Limb (tissue), 2 donors: Measurements from ENCODE around the gene TKFC.

Experiments used
- DNase-seq, 2 donors: peaks; one replicate each; pipeline ENCODE4 v3.0.0-alpha.2; 2016; ENCODE audit errors: extremely low spot score in 2 of 2

TKFC gene

DNA sequence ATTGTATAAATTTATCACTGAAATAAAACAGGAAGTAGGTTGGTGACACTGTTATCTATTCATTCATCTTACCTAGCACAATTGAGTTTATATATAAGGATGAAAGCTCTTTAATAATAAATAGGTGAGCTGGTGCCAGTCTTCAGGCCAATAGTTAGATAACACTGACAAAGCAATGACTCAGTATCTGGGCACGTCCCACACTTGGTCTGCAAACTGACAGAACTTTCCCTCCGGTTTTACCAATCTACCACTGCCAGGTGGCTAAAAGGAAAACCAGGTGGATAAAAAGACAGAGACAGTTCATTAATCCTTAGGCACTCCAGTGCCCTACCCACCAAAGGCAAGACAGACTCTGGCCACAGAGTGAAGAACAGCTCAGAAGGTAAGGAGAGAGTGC lies 17.8 kb upstream of the TKFC start:
- no peak for DNase-seq

DNA sequence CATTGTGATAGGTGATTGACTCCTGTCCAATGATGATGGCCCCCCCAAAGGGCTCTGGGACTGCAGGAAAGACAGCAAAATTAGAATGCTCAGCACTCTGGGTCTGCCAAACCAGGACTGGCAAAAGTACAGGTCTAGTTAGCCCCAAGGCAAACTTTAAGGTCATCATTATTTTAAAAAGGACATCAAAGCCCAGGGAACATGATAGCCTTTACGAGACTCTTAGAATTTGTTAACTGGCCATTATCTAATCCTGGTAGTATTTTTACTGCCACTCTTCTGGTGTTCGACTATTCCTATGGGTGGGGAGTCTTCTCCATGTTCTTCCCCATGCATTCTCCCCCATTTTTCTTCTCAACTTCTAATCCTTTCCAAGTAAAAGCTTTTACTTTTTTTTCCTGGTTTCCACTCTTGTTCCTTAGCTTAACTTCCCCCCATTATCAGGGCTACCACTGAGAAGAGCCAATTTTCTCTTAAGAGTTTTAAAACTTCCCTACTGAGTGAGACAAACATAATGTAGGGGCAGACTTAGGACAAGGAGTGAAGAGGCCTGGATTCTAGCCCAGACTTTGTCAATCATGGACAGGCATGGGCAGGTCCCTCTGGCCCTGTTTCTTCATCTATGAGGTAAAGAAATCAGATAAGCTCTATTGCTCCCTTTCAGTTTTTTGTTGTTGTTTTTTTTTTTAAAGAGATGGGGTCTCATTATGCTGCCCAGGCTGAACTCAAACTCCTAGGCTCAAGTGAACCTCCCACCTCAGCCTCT lies 7.2 kb upstream of the TKFC start:
- no peak for DNase-seq

DNA sequence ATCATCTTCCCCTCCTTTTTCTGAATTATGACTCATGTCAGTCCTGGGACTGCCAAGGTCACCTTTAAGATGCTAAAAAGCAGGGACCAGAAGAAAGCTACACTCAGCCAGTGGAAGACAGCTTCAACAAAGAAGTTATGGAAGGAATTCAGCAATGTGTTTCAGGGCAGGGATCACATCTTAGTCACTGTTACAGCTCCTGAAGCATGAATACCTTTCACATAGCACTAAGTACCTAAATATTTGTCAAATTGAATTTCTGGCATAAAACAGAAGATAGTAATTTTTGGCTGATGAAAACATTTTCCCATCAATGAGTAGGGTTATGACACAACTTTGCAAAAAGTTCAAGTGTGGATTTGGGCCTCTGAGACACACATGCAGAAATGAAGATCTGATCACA lies 5.4 kb upstream of the TKFC start:
- DNase-seq: no peak

DNA sequence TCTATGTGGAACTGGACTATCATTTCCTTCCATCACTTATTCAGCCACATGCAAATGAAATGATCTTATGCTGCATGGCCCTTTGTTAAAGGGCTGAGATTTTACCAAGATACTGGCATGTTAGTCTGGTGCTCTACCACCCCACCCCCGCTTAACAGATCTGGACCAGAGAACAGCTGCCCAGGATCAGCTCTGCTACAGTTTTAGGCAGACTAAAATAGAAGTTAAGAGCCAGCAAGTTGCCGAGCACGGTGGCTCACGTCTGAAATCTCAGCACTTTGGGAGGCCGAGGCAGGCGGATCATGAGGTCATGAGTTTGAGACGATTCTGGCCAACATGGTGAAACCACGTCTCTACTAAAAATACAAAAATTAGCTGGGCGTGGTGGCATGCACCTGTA lies 4.7 kb upstream of the TKFC start:
- DNase-seq: no peak

DNA sequence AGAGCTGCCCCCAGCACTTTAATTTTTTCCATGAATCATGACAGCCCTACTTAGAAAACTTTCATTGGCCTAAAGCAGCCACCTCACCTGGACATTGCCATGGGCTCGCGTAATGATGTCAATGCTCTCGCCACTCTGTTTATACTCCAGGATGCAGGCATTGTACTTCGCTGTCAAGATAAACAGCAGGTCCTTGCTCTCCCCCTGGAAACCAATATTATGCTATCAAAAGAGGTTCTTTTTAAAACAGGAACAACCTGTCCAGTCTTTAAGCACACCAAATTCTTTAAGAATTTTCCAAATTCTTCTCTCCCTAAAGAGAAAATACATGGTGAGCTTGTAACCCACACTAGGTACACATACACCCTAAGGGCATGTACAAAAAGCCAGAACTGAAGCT lies 3.2 kb upstream of the TKFC start:
- no peak for DNase-seq

DNA sequence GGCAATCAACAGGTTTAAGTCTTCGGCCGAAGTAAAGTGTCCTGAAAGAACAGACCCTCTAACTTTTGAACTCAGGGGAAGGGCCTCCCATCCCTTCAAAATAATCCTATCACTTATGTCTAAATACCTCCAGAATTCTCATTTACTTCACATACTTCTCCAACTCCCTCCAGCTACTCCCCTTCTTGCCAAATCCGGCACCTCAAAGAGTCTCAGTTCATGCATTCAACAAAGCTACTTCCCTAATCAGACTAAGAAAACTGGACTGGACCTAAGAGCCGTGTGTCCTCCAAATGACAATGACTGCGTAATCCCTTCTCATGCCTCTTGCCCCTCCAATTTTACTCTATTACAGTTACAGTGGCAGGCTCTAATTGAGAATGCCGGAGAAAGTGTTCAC lies 1.4 kb upstream of the TKFC start:
- no peak for DNase-seq

DNA sequence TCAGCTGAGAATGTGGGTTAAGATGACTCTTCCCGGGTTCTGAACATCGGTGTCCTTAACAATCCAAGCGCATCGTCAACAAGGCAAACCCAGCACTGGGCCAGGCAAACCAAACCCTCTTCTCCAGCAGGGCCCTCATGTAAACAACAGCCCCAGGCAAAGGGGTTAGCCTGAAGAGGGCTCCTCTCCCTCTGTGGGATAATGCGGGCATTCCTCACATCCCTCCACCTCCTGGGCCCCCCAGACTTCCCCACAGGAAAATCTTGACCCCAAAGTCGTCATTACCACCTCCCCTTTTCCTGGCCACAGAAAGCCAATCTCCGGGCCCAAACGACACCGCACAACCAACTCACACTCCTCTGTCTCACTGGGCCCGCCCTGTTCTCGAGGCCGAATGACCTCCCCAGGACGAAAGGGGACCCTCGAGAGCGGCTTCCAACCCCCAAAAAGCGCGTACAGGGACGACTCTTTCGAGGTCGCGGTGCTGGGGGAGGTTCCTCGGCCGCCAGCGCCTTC lies 689 bp upstream of the TKFC start:
- peak in 1 of 2 donors; percentile 47 for DNase-seq

DNA sequence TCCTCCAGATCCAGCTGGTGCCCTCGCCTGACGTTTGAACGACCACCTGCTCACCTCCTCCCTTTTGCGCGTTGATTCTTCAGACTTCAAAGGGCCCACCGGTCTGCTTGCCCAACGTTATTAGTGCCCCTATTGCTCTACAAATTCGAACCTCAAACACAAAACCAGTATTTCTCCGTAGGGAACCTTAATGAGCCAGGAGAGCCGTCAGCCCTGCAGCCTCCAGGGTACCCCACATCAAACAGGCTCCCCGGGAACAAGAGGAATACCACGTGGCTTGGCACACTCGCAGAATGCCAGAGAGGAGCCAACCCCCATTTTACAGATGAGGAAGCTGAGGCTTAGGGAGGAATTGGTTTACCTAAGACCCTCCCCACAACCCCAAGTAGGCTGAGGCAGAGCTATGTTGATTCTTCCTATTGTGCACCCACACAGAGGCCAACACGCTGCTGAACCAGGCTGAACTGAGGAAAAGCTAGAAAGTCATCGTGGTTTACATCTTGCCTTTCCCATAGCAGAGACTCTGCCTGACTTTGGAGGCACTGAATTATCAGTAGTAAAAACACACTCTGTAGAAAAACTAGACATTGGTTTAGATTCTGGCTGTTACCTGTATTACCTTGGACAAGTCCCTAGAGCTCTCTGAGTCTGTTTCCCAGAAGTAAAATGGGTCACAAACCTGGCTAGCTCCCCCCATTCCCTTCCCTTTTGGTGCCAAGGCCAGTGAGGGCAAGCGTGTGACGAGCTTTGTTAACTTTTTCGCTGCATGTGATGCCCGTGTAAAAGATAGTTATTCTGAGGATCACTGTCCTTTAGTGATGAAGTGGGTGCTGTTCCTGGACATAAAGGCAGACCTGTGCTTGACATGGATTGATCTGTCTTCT lies 764 bp downstream of the TKFC start:
- DNase-seq: no peak

DNA sequence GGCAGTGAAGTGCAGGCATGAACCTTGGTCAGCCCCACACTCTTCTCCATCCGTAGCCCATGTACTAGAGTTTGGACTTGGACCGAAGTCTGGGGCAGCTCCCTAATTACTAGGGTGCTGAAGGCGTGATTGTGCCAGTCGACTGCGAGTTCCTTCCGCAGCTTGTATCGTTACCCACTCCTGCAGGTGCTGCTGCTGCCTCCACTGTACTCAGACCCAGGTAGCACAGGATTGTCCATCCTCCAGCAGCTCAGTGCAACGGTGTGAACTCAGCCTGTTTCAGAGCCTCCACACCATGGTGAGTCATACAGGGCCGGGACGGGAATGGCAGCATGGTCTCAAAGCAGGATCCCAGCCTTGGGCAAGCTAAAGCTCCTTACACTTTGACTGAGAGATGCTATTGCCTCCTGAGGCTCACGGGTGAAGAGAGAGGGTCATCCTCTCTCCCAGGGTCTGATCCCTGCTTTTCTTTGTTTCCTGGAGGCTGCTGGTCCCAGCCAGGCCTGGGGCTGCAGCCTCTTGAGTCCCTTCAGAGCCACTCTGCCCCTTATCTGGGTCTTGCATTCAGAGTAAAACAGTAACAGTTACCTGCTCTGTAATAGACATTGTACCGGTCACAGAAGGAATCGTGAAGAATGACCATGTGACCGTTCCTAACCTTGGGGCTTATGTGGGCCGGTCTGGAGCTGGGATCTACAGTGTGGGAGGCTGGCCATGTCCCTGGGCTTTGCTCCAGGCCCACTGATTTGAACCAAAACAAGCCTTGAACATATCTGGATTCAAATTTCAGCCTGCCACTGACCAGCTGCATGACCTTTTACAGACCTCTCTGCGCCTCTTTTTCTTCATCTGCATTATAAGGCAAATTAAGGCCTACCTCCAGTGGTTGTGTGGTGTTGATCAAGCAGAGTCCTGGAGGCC lies 1.7 kb downstream of the TKFC start:
- DNase-seq: no peak

DNA sequence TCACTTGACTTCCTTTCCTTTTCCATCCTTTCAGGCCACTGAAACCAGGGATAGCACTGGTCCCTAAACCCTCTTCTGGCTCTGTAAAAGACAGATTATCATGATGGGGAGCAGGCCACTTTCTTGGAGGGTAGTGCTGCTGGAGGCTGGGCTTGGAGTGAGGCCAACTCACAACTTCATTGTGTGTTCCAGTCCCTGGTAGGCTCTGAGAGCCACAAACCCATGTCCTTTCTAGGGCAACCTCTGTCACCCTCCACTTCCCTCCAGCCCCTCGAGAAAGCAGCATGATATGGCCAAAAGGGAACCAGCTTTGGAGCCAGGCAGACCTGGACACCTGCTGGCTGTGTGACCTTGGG lies 2.3 kb downstream of the TKFC start:
- DNase-seq: no peak

DNA sequence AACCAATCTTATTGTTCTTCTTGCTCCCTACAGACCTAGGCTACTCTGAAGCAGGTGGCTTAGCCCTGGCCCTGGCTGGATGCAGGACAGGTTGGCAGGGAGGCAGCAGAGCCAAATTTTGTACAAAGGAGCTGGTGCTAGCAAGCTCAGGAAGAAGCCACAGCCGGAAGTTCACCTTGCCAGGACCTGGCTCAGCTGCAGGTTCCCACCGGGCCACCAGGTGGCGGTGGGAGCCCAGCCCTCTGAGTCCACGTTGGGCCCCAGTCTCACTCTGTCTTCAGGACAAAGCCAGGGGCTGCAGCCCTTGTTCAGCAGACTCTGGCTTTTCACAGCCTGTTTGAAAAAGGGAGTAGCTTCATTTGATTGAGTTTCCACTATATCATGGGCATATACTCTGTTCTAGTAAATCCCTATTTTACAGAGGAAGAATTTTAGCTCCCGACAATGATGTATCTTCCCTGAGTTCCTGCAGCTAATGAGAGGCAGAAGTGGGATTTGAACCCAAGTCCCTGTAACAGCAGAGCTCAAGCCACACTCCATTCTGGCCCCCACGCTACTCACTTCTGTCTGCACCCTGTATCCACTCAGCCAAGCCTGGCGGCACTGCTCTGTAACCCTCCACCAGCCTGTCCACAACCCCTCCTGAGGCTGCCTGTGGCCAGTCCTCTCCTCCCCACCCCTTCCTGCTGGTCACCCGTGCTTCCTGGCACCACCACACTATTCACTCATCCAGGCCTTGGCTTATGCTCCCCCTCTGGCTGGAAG lies 3.3 kb downstream of the TKFC start:
- peak; percentile 67 to 87 for DNase-seq

DNA sequence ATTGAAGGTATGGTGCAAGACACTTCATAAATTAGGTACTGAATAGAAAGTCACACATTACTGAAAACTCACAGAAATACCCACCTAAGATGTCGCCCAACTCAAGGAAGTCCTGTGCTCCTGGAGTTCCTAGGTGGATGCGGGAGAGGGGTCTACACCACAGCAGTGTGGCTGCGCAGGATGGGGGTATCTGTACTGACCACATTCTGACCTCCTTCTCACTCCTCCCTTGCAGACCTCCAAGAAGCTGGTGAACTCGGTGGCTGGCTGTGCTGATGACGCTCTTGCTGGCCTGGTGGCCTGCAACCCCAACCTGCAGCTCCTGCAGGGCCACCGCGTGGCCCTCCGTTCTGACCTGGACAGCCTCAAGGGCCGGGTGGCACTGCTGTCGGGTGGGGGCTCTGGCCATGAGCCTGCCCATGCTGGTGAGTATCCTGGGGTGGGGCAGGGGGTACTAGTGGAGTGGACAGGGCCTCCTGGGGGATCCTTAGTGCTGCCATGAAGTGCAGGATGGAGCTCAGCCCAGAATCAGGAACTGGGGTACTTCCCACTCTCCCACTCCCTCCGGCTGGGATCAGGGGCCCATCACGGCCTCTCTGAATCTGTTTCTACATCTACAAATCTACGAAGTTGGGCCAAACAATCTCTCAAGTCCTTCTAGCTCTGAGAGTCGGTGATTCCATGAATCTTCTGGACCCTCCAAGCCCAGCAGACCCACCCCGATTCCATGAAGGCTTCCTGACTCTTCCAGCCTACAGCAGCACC lies 4.9 kb downstream of the TKFC start:
- no peak for DNase-seq

DNA sequence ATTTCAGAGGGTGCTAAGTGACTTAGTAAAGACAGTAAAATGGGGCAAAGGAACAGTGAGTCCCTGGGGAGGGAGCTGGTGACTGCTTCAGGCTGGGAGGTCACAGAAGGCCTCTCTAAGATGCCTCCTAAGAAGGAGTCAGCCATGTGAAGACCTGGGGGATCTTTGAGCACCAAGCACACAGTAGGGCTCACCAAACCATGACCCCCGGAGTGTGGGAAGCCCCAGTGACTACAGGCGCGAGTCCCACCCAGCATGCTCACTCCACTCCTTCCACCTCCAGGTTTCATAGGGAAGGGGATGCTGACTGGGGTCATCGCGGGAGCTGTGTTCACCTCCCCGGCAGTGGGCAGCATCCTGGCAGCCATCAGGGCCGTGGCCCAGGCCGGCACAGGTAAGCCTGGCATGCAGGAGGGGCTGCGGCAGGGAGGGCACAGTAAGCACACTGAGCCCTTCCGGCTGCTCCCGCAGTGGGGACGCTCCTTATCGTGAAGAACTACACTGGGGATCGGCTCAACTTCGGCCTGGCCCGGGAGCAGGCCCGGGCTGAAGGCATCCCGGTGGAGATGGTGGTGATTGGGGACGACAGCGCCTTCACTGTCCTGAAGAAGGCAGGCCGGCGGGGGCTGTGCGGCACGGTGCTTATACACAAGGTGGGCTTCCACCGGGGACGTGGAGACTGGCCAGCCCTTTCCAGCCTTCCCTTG lies 5.9 kb downstream of the TKFC start:
- no peak for DNase-seq

DNA sequence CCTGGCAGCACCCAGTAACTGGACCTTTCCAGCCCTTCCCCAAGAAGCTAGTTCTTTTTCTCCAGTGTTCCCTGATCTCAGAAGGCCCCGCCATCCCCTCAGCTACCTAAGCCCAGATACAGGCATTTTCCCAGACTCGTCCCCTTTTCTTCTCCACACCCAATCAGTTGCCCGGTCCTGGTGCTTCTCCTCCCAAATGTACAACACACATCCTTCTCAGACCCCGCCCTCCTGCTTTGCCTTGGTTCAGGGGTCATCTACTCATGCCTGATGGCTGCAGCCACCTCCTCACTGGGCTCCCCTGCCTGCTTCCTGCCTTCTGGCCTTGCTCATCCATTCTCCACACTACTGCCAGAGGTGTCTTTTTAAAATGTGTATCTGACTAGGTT lies 6.5 kb downstream of the TKFC start:
- DNase-seq: no peak

DNA sequence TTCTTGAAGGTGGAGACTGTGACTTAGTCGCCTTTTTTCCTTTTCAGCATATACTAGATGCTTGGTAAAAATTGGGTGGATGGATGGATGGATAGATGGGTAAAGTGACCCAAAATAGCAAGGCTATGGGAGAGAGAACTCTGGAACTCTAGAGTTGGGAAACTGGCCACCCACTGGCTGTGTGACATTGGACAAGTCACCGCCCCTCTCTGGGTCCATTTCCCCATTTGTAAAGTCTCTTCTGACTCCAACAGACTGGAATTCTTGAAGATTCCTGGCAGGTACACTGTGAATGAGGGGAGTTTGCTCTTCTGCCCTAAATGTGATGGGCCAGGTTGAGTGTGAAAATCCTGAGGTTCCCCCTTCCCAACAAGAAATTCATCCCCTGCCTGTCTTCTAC lies 8.0 kb downstream of the TKFC start:
- no peak for DNase-seq

DNA sequence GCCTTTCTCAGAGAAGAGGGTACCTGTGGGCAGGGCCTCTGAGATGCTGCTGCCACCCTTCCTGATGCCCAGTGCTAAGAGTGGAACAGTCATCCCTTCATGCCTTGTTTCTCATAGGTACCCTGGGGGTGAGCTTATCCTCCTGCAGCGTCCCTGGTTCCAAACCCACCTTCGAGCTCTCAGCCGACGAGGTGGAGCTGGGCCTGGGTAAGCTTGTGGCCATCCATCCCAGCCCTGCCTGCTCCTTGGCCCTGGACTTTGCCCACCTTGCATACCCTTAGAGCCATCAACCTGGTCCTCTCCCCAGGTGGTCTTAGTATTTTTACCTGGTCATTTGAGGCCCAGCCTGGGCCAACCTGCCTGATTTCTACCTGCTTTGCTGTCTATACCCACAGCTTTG lies 8.7 kb downstream of the TKFC start:
- DNase-seq: no peak

DNA sequence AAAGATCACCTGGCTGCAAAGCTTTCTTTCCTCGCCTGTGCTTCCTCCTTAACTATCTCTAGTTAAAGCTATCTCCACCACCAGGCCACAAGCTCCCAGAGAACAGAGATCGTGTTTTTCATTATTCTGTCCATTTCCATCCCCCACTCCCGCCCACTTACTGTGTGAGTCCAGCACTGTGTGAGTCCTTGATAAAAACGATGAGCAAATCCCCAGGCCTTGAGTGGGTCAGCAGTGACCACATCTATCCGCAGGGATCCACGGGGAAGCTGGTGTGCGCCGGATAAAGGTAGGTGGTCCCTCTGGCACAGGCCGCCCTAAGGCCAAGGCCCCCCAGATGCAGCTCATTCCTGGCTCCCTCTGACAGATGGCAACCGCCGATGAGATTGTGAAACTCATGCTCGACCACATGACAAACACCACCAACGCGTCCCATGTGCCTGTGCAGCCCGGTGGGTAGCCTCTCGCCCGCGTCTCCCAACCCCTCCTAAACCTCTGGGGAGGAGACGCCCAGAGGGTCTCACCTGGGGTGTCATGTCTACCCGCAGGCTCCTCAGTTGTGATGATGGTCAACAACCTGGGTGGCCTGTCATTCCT lies 9.3 kb downstream of the TKFC start:
- no peak for DNase-seq

DNA sequence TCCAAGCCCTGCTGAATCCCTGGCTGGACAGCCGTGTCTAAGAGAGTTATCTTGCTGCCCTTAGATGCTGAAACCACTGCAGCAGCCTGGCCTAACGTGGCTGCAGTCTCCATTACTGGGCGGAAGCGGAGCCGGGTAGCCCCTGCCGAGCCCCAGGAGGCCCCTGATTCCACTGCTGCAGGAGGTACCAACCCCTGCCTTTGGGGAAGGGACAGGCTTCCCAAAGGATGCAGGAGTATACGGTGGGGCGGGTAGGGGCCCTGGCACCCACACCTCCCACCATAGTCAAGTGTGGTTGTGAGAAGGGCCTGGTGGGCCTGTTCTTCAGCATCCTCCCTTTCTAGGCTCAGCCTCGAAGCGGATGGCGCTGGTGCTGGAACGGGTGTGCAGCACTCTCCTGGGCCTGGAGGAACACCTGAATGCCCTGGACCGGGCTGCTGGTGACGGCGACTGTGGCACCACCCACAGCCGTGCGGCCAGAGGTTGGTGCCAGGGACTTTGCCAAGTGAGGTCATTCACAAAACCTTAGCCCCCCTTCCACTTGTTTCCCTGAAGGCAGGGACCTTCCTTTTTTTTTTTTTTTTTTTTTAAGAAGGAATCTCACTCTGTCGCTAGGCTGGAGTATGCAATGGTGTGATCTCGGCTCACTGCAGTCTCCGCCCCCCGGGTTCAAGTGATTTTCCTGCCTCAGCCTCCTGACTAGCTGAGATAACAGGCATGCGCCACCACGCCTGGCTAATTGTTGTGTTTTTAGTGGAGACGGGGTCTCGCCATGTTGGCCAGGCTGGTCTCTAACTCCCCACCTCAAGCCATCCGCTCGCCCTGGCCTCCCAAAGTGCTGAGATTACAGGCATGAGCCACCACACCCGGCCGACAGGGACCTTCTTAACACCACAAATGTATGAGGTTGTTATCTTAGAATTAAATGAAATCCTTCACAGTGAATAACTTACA lies 11.0 kb downstream of the TKFC start:
- no peak for DNase-seq
